Measurements from ENCODE around the gene LINGO3. TPM values are rescaled to one million over a fixed set of nuclear protein-coding genes. Genes with fewer than 3 reads are reported as not detected.

Gene LINGO3
- total RNA-seq, 2 donors from 2014 or later, result 0.20 to 1.0 TPM

- Mint-ChIP-seq H3K4me3 (peak overlapping the region; percentile 90), H3K27ac (peak overlapping the region; percentile 88), H3K9me3 (no peaks in the 10 kb centered on the region), H3K4me1 (peaks cover 15% of the 10 kb centered on the region), H3K36me3 (ENCODE audit: low read depth) (peaks cover 20% of the 10 kb centered on the region), H3K27me3 (ENCODE audit: insufficient read depth) (no peaks in the 10 kb centered on the region)
- 19 to 32% methylated on average over 17 to 45 of the region's 45 CpGs for WGBS, 2 experiments (ENCODE audit: insufficient coverage in 1 of 2, insufficient read length in 1 of 2)
- peaks cover 22% of the 10 kb centered on the region for H3K36me3 ChIP-seq (ENCODE audit: control insufficient read depth, insufficient read depth, low read length)
- peak overlapping the region; percentile 40 for H3K27ac ChIP-seq (ENCODE audit: low read depth, low read length)
- no peaks in the 10 kb centered on the region for H3K9me3 ChIP-seq (ENCODE audit: control insufficient read depth, low read length)
- peak overlapping the region; percentile 16 for H3K9ac ChIP-seq (ENCODE audit: extremely low read depth, low read length, poor library complexity, severe bottlenecking)
- TF ChIP-seq CTCF (conservative IDR thresholded peaks at IDR 0.05), result peak; percentile 99
- peak overlapping the region; percentile 64 for H3K4me3 ChIP-seq (ENCODE audit: low read length)
- DNase-seq, result peak; percentile 97
- H3K27me3 ChIP-seq (ENCODE audit: control insufficient read depth, insufficient read depth, low read length, poor library complexity, severe bottlenecking), result no peaks in the 10 kb centered on the region
- peaks cover 7% of the 10 kb centered on the region for H3K4me1 ChIP-seq (ENCODE audit: control insufficient read depth, insufficient read depth, low read length)
These were observed 34.4 kb downstream of the LINGO3 start for GRCh38 chr19:2273356-2274184.

- no peaks in the 10 kb centered on the region for H3K9me3 ChIP-seq (ENCODE audit: control insufficient read depth, low read length)
- Mint-ChIP-seq H3K4me1 (peaks cover 15% of the 10 kb centered on the region), H3K4me3 (peak overlapping the region; percentile 90), H3K9me3 (no peaks in the 10 kb centered on the region), H3K27me3 (ENCODE audit: insufficient read depth) (no peaks in the 10 kb centered on the region), H3K36me3 (ENCODE audit: low read depth) (peaks cover 20% of the 10 kb centered on the region), H3K27ac (peak overlapping the region; percentile 90)
- H3K4me3 ChIP-seq (ENCODE audit: low read length), result peak overlapping the region; percentile 86
- no peaks in the 10 kb centered on the region for H3K27me3 ChIP-seq (ENCODE audit: control insufficient read depth, insufficient read depth, low read length, poor library complexity, severe bottlenecking)
- 50% methylated on average over 38 to 43 of the region's 43 CpGs for WGBS, 2 experiments (ENCODE audit: insufficient coverage in 1 of 2, insufficient read length in 1 of 2)
- TF ChIP-seq CTCF (conservative IDR thresholded peaks at IDR 0.05), result no peak
- peaks cover 22% of the 10 kb centered on the region for H3K36me3 ChIP-seq (ENCODE audit: control insufficient read depth, insufficient read depth, low read length)
- H3K9ac ChIP-seq (ENCODE audit: extremely low read depth, low read length, poor library complexity, severe bottlenecking), result peak overlapping the region; percentile 96
- no peak for DNase-seq
- H3K4me1 ChIP-seq (ENCODE audit: control insufficient read depth, insufficient read depth, low read length), result peaks cover 7% of the 10 kb centered on the region
- peak overlapping the region; percentile 82 for H3K27ac ChIP-seq (ENCODE audit: low read depth, low read length)
These were observed 36.5 kb downstream of the LINGO3 start for GRCh38 chr19:2271234-2272103.

- Histone ChIP-seq H3K27me3 (ENCODE audit: control insufficient read depth, insufficient read depth, low read length, poor library complexity, severe bottlenecking) (no peaks in the 10 kb centered on the region), H3K9me3 (ENCODE audit: control insufficient read depth, low read length) (no peaks in the 10 kb centered on the region), H3K36me3 (ENCODE audit: control insufficient read depth, insufficient read depth, low read length) (peaks cover 22% of the 10 kb centered on the region), H3K4me3 (ENCODE audit: low read length) (peak overlapping the region; percentile 86), H3K9ac (ENCODE audit: extremely low read depth, low read length, poor library complexity, severe bottlenecking) (peak overlapping the region; percentile 96), H3K4me1 (ENCODE audit: control insufficient read depth, insufficient read depth, low read length) (peaks cover 7% of the 10 kb centered on the region), H3K27ac (ENCODE audit: low read depth, low read length) (peak overlapping the region; percentile 91)
- H3K27me3 Mint-ChIP-seq (ENCODE audit: insufficient read depth), result no peaks in the 10 kb centered on the region
- peaks cover 20% of the 10 kb centered on the region for H3K36me3 Mint-ChIP-seq (ENCODE audit: low read depth)
- TF ChIP-seq CTCF (conservative IDR thresholded peaks at IDR 0.05), result no peak
- no peaks in the 10 kb centered on the region for H3K9me3 Mint-ChIP-seq
- 0% methylated on average over 33 to 88 of the region's 88 CpGs for WGBS, 2 experiments (ENCODE audit: insufficient coverage in 1 of 2, insufficient read length in 1 of 2)
- peaks cover 15% of the 10 kb centered on the region for H3K4me1 Mint-ChIP-seq
- peak; percentile 77 for DNase-seq
- peak overlapping the region; percentile 90 for H3K4me3 Mint-ChIP-seq
- H3K27ac Mint-ChIP-seq, result no peak overlapping the region
These were observed 37.3 kb downstream of the LINGO3 start for GRCh38 chr19:2270423-2271233.
